Esophagus muscularis mucosa (tissue), 3 donors: ENCODE results near the gene COX6B1.
"Not testable (repeated sequence)": the region's sequence is repeated elsewhere in the genome, so short reads cannot be mapped to it uniquely, and the experiment has no call there.

Source experiments
- CTCF ChIP-seq, 3 experiments: fragments of 200-600 bp in 2 of 3; fragments of 450-650 bp in 1 of 3; sonication (generic) in 2 of 3; IDR thresholded peaks; one replicate each; pipeline ENCODE4 v1.5.1; 2017 to 2019; ENCODE audit warnings: antibody characterized with exemption in 3 of 3, mild to moderate bottlenecking in 2 of 3, moderate library complexity in 1 of 3
- POLR2A ChIP-seq: fragments of 450-650 bp; IDR thresholded peaks from one replicate; pipeline ENCODE4 v1.6.1; 2017; ENCODE audit warnings: antibody characterized with exemption, moderate library complexity, mild to moderate bottlenecking, low read depth
- POLR2AphosphoS5 ChIP-seq, 2 donors: sonication (generic); formaldehyde crosslinking; IDR thresholded peaks; one replicate each; pipeline ENCODE4 v1.6.1; 2017; ENCODE audit warnings: antibody characterized with exemption in 2 of 2

- not testable (repeated sequence) for TF ChIP-seq CTCF (IDR thresholded peaks at IDR 0.05); POLR2AphosphoS5 (IDR thresholded peaks at IDR 0.05); POLR2A
Measured at GRCh38 chr19:35604436-35604835, 43.7 kb upstream of the COX6B1 start.
